Coronary artery (tissue), 2 donors: ENCODE data around the gene PROZ.
"Not testable (repeated sequence)": the region's sequence is repeated elsewhere in the genome, so short reads cannot be mapped to it uniquely, and the experiment has no call there.

Experiments used
- DNase-seq: peaks from one replicate; pipeline ENCODE4 v3.0.0-alpha.2; 2017; ENCODE audit warnings: low spot score
- H3K27ac ChIP-seq, 2 donors: fragments of 200-600 bp; sonication (generic); one replicate each; pipeline ENCODE4 v1.5.1; 2016 to 2019
- H3K4me3 ChIP-seq: fragments of 200-600 bp; sonication (generic); 2 replicates; pipeline ENCODE4 v1.5.1; 2016; ENCODE audit warnings: mild to moderate bottlenecking, moderate library complexity
- CTCF ChIP-seq: fragments of 200-600 bp; sonication (generic); IDR thresholded peaks from one replicate; pipeline ENCODE4 v1.5.1; 2019; ENCODE audit warnings: antibody characterized with exemption

The PROZ gene

GRCh38 chr13:113160983-113161382, 2.5 kb downstream of the PROZ start:
- no peak for DNase-seq
- TF ChIP-seq CTCF, result no peak
- H3K4me3 ChIP-seq, result no peak overlapping the region
- no peak overlapping the region for H3K27ac ChIP-seq

- TF ChIP-seq CTCF, result no peak
- Histone ChIP-seq H3K27ac (no peak overlapping the region), H3K4me3 (no peak overlapping the region)
- DNase-seq, result no peak
Measured at GRCh38 chr13:113161433-113161832, 3.0 kb downstream of the PROZ start.

GRCh38 chr13:113161975-113162374, 3.5 kb downstream of the PROZ start:
- not testable (repeated sequence) for H3K4me3 ChIP-seq, DNase-seq, H3K27ac ChIP-seq

- TF ChIP-seq CTCF, result no peak
- Histone ChIP-seq H3K4me3 (no peak overlapping the region), H3K27ac (no peak overlapping the region)
- DNase-seq, result no peak
Measured at GRCh38 chr13:113162783-113163685, 4.6 kb downstream of the PROZ start.

GRCh38 chr13:113164492-113164891, 6.0 kb downstream of the PROZ start:
- Histone ChIP-seq H3K4me3 (no peak overlapping the region), H3K27ac (no peak overlapping the region)
- no peak for TF ChIP-seq CTCF
- no peak for DNase-seq

GRCh38 chr13:113166266-113166665, 7.8 kb downstream of the PROZ start:
- DNase-seq, result no peak
- Histone ChIP-seq H3K4me3 (no peak overlapping the region), H3K27ac (no peak overlapping the region)
- TF ChIP-seq CTCF, result no peak

GRCh38 chr13:113166681-113167080, 8.2 kb downstream of the PROZ start:
- no peak for DNase-seq
- Histone ChIP-seq H3K4me3 (no peak overlapping the region), H3K27ac (no peak overlapping the region)
- TF ChIP-seq CTCF, result no peak
